GM12878 (cell line): ENCODE results near the gene TSPAN5. TPM values are rescaled to one million over a fixed set of nuclear protein-coding genes. Genes with fewer than 3 reads are reported as not detected.
A peak's percentile ranks its signal among the peaks of the same experiment; 100 is the strongest.

ENCODE experiments used
- BACH1 ChIP-seq: fragments of 450-650 bp; IDR thresholded peaks from 2 replicates; pipeline ENCODE4 v1.6.1; 2017; ENCODE audit warnings: mild to moderate bottlenecking, borderline replicate concordance
- CBFB ChIP-seq: IDR thresholded peaks from 2 replicates; pipeline ENCODE4 v1.6.1; 2016; ENCODE audit warnings: antibody characterized with exemption, low read depth
- CTCF ChIP-seq, 3 experiments: IDR thresholded peaks in 2 of 3; conservative IDR thresholded peaks in 1 of 3; 2 replicates each; pipeline ENCODE4 v1.5.1; 2011; ENCODE audit warnings: low read depth in 3 of 3, low read length in 3 of 3, mild to moderate bottlenecking in 3 of 3, control low read depth in 2 of 3, moderate library complexity in 2 of 3, inconsistent platforms in 1 of 3, mixed read lengths in 1 of 3; ENCODE audit not compliant: control insufficient read depth in 2 of 3, insufficient read depth in 1 of 3; ENCODE audit errors: extremely low read depth in 1 of 3
- DPF2 ChIP-seq: fragments of 450-650 bp; IDR thresholded peaks from 2 replicates; pipeline ENCODE4 v1.6.1; 2017; ENCODE audit warnings: mild to moderate bottlenecking
- EGR1 ChIP-seq, 2 experiments: IDR thresholded peaks; 1 replicate in 1 of 2; 2 replicates in 1 of 2; pipeline ENCODE4 v1.6.1; 2011 to 2012; ENCODE audit warnings: low read depth in 2 of 2, low read length in 2 of 2, borderline replicate concordance in 1 of 2, mild to moderate bottlenecking in 1 of 2, moderate library complexity in 1 of 2
- GABPA ChIP-seq: IDR thresholded peaks from 2 replicates; pipeline ENCODE4 v1.6.1; 2014; ENCODE audit warnings: antibody characterized with exemption, low read depth, mild to moderate bottlenecking, inconsistent platforms
- HDGF ChIP-seq: fragments of 450-650 bp; IDR thresholded peaks from 2 replicates; pipeline ENCODE4 v1.6.1; 2016; ENCODE audit warnings: antibody characterized with exemption
- IKZF1 ChIP-seq: fragments of 450-650 bp; conservative IDR thresholded peaks from 2 replicates; pipeline ENCODE4 v1.6.1; 2017; ENCODE audit warnings: antibody characterized with exemption, mild to moderate bottlenecking
- MEF2A ChIP-seq: IDR thresholded peaks from 2 replicates; pipeline ENCODE4 v1.6.1; 2011; ENCODE audit warnings: low read depth, mild to moderate bottlenecking, low read length, moderate library complexity; ENCODE audit not compliant: insufficient read depth
- MEF2B ChIP-seq: fragments of 450-650 bp; IDR thresholded peaks from 2 replicates; pipeline ENCODE4 v1.6.1; 2018; ENCODE audit warnings: mild to moderate bottlenecking, moderate library complexity; ENCODE audit not compliant: partially characterized antibody, poor library complexity, severe bottlenecking
- MTA2 ChIP-seq: fragments of 450-650 bp; IDR thresholded peaks from 2 replicates; pipeline ENCODE4 v1.6.1; 2016; ENCODE audit warnings: low read depth, mild to moderate bottlenecking, moderate library complexity
- MTA3 ChIP-seq: IDR thresholded peaks from 2 replicates; pipeline ENCODE4 v1.6.1; 2012; ENCODE audit warnings: low read length, inconsistent platforms, borderline replicate concordance
- NFIC ChIP-seq: IDR thresholded peaks from 2 replicates; pipeline ENCODE4 v1.6.1; 2012; ENCODE audit warnings: low read depth, mild to moderate bottlenecking, inconsistent platforms, low read length, moderate library complexity
- NR2F1 ChIP-seq: fragments of 450-650 bp; conservative IDR thresholded peaks from 2 replicates; pipeline ENCODE4 v1.6.1; 2017; ENCODE audit warnings: mild to moderate bottlenecking
- POU2F2 ChIP-seq: IDR thresholded peaks from 3 replicates; pipeline ENCODE4 v1.6.1; 2011; ENCODE audit warnings: low read depth, mild to moderate bottlenecking, low read length, borderline replicate concordance
- SMAD1 ChIP-seq: fragments of 450-650 bp; IDR thresholded peaks from 2 replicates; pipeline ENCODE4 v1.6.1; 2018; ENCODE audit warnings: mild to moderate bottlenecking, low read depth; ENCODE audit not compliant: partially characterized antibody
- SUZ12 ChIP-seq: fragments of 200-600 bp; sonication (generic); IDR thresholded peaks from one replicate; pipeline ENCODE4 v1.6.1; 2018; ENCODE audit warnings: antibody characterized with exemption, mild to moderate bottlenecking; ENCODE audit not compliant: unreplicated experiment
- TCF3 ChIP-seq: IDR thresholded peaks from 2 replicates; pipeline ENCODE4 v1.6.1; 2012; ENCODE audit warnings: low read depth, mild to moderate bottlenecking, low read length, borderline replicate concordance; ENCODE audit not compliant: insufficient read depth
- ZBED1 ChIP-seq: IDR thresholded peaks from 2 replicates; pipeline ENCODE4 v1.6.1; 2016; ENCODE audit warnings: borderline replicate concordance
- ZBTB33 ChIP-seq: fragments of 450-650 bp; IDR thresholded peaks from 2 replicates; pipeline ENCODE4 v1.6.1; 2017; ENCODE audit warnings: mild to moderate bottlenecking
- ZNF622 ChIP-seq: fragments of 450-650 bp; IDR thresholded peaks from 2 replicates; pipeline ENCODE4 v1.6.1; 2017; ENCODE audit warnings: mild to moderate bottlenecking, inconsistent platforms
- ZZZ3 ChIP-seq: IDR thresholded peaks from 2 replicates; pipeline ENCODE4 v1.6.1; 2011; ENCODE audit warnings: low read depth; ENCODE audit not compliant: control insufficient read depth, insufficient read length
- polyA plus RNA-seq, 11 experiments: library from polyadenylated mRNA; depleted of rRNA in 4 of 11; unstranded in 6 of 11; stranded (reverse) in 5 of 11; fragments of >200 nt; fragmentation: Nextera tagmentation in 4 of 11; fragmentation: Illumina TruSeq in 1 of 11; extraction: Ambion mirVana in 4 of 11; extraction: Trizol in 1 of 11; gene quantifications; 1 replicate in 1 of 11; 2 replicates in 10 of 11; pipeline versions ENCODE4 v1.2.1 to v1.2.3, GENCODE V29; 2011 to 2016; ENCODE audit warnings: inconsistent platforms in 2 of 11, missing spikeins in 2 of 11, low read depth in 1 of 11
- total RNA-seq, 4 experiments: library from RNA; depleted of rRNA in 3 of 4; stranded (reverse); fragments of >200 nt in 3 of 4; fragmentation: Illumina TruSeq in 1 of 4; extraction: Trizol in 1 of 4; gene quantifications; 2 replicates each; pipeline versions ENCODE4 v1.2.1 to v1.2.3, GENCODE V29; 2013 to 2021
- TF ChIP-seq, protein P1 (sequence below): IDR thresholded peaks from 2 replicates; pipeline ENCODE4 v1.6.1; 2011; ENCODE audit warnings: borderline replicate concordance, low read depth, mild to moderate bottlenecking, moderate library complexity, low read length; ENCODE audit not compliant: insufficient read depth, poor library complexity, severe bottlenecking
- TF ChIP-seq, protein P2 (sequence below): fragments of 450-650 bp; IDR thresholded peaks from 2 replicates; pipeline ENCODE4 v1.6.1; 2016; ENCODE audit warnings: mild to moderate bottlenecking

The TSPAN5 gene
- total and polyA plus RNA-seq, 10 of the 15 experiments (the other 5 are each of a cell fraction or from before 2014, with no cell fraction given): 0.09 to 8.2 (median 0.27) TPM

DNA sequence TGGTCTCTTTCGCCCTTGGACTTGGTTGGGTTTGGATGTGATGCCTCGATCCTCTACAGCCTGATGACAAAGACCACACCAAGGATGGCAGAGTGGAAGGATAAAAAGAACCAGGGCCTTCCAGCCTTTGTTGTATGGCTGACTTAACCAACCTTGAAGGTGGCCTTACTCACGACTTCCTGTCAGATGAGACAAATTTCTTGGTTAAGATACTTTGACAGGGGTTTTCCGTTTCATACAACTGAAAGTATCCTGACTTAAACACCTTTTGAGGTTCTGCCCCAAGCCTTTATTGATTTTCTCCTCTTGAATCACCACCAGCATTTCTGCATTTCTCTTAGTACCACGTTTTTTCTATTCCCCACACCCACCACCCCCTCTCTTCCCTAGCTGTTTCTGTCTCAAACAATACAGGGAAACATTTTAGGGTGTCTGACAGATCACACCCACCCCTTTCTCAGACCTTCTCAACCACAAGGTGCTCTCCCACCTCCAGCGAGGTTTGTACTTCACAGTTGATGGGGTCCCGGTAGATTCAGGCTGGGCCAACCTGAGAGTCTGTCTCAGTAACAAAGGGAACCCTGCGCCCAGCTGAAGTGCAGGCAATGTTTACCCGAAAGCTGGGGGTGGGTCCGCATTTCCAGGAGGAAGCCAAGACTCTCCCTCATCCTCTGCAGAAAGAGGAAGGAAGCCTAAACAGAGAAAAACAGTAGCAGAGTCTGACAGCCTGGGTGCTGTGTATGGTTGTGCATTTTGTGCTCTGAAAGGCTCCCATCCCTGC, 5.0 kb upstream of the TSPAN5 start (continued):
- TF ChIP-seq EGR1 (IDR thresholded peaks at IDR 0.05; ENCODE audit: borderline replicate concordance in 1 of 2, low read depth in 2 of 2, low read length in 2 of 2) (peak in 1 of 2 experiments; percentile 29; a peak in 1 of 3 replicates), NFIC (peak; percentile 93), SMAD1 (no peak), CBFB (peak; percentile 64), GABPA (peak; percentile 68), ZNF622 (no peak), MTA3 (peak; percentile 94), ZBED1 (peak; percentile 51; the same call in 1 of the 2 replicates), POU2F2 (peak; percentile 41; the same call in 1 of the 3 replicates), TCF3 (no peak), MEF2A (0 out of 2 replicates have a peak, but pooled peaks have one; percentile 66), CTCF (IDR thresholded peaks at IDR 0.05 in 2 of 3, conservative IDR thresholded peaks at IDR 0.05 in 1 of 3; ENCODE audit: control insufficient read depth in 2 of 3, extremely low read depth in 1 of 3, insufficient read depth in 1 of 3, low read depth in 3 of 3, low read length in 3 of 3) (no peak), DPF2 (peak; percentile 84; the same call in 1 of the 2 replicates), NR2F1 (peak; percentile 80), MTA2 (peak; percentile 91), SUZ12 (no peak), HDGF (no peak), ZBTB33 (no peak), ZZZ3 (no peak), IKZF1 (peak; percentile 96), MEF2B (no peak), BACH1 (no peak; the same call in 1 of the 2 replicates)
- TF ChIP-seq, protein P1, sequence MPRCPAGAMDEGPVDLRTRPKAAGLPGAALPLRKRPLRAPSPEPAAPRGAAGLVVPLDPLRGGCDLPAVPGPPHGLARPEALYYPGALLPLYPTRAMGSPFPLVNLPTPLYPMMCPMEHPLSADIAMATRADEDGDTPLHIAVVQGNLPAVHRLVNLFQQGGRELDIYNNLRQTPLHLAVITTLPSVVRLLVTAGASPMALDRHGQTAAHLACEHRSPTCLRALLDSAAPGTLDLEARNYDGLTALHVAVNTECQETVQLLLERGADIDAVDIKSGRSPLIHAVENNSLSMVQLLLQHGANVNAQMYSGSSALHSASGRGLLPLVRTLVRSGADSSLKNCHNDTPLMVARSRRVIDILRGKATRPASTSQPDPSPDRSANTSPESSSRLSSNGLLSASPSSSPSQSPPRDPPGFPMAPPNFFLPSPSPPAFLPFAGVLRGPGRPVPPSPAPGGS: peak; percentile 6
- TF ChIP-seq, protein P2, sequence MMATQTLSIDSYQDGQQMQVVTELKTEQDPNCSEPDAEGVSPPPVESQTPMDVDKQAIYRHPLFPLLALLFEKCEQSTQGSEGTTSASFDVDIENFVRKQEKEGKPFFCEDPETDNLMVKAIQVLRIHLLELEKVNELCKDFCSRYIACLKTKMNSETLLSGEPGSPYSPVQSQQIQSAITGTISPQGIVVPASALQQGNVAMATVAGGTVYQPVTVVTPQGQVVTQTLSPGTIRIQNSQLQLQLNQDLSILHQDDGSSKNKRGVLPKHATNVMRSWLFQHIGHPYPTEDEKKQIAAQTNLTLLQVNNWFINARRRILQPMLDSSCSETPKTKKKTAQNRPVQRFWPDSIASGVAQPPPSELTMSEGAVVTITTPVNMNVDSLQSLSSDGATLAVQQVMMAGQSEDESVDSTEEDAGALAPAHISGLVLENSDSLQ: peak; percentile 49
